Measurements from ENCODE around the gene SP7. TPM values are rescaled to one million over a fixed set of nuclear protein-coding genes. Genes with fewer than 3 reads are reported as not detected.
"Not testable (repeated sequence)": the region's sequence is repeated elsewhere in the genome, so short reads cannot be mapped to it uniquely, and the experiment has no call there.

Gene SP7
- total RNA-seq, 1 experiment from 2014 or later: not detected

GRCh38 chr12:53378724-53379388 lies 42.7 kb upstream of the SP7 start:
- Histone ChIP-seq H3K4me1 (ENCODE audit: low read length) (peaks cover 40% of the 10 kb centered on the region), H3K4me2 (ENCODE audit: low read depth, low read length, poor library complexity, severe bottlenecking) (peak overlapping the region; percentile 84)
- DNase-seq: peak; percentile 49

GRCh38 chr12:53378222-53378621 lies 42.1 kb upstream of the SP7 start:
- no peak overlapping the region for H2AFZ ChIP-seq (ENCODE audit: low read length)
- H3K36me3 ChIP-seq (ENCODE audit: insufficient read depth, low read length): peaks cover 12% of the 10 kb centered on the region
- H3K27ac ChIP-seq (ENCODE audit: low read length): peak overlapping the region; percentile 70
- H3K9ac ChIP-seq (ENCODE audit: low read length): peak overlapping the region; percentile 76
- H3K9me3 ChIP-seq (ENCODE audit: low read length): no peaks in the 10 kb centered on the region
- peaks cover 25% of the 10 kb centered on the region for H3K79me2 ChIP-seq (ENCODE audit: low read length)
- H3K4me1 ChIP-seq (ENCODE audit: low read length): peaks cover 36% of the 10 kb centered on the region
- H3K27me3 ChIP-seq (ENCODE audit: low read length): no peaks in the 10 kb centered on the region
- no peak for DNase-seq
- no peaks in the 10 kb centered on the region for H3K9me2 ChIP-seq (replicated peaks; ENCODE audit: insufficient read depth, low read length)
- H4K20me1 ChIP-seq (ENCODE audit: insufficient read depth, low read depth, low read length): no peaks in the 10 kb centered on the region
- H3K4me2 ChIP-seq (ENCODE audit: low read depth, low read length, poor library complexity, severe bottlenecking): peak overlapping the region; percentile 84
- H3K4me3 ChIP-seq (ENCODE audit: low read length): peak overlapping the region; percentile 71; the same call in 1 of the 2 replicates

More at GRCh38 chr12:53378724-53379388, 42.7 kb upstream of the SP7 start:
- peaks cover 12% of the 10 kb centered on the region for H3K36me3 ChIP-seq (ENCODE audit: insufficient read depth, low read length)
- H3K79me2 ChIP-seq (ENCODE audit: low read length): peaks cover 32% of the 10 kb centered on the region
- H3K9me2 ChIP-seq (replicated peaks; ENCODE audit: insufficient read depth, low read length): no peaks in the 10 kb centered on the region
- peak overlapping the region; percentile 71 for H3K4me3 ChIP-seq (ENCODE audit: low read length)
- no peaks in the 10 kb centered on the region for H3K27me3 ChIP-seq (ENCODE audit: low read length)
- H2AFZ ChIP-seq (ENCODE audit: low read length): no peak overlapping the region
- no peaks in the 10 kb centered on the region for H4K20me1 ChIP-seq (ENCODE audit: insufficient read depth, low read depth, low read length)
- H3K9me3 ChIP-seq (ENCODE audit: low read length): no peaks in the 10 kb centered on the region
- peak overlapping the region; percentile 76 for H3K9ac ChIP-seq (ENCODE audit: low read length)
- H3K27ac ChIP-seq (ENCODE audit: low read length): peak overlapping the region; percentile 70

DNA sequence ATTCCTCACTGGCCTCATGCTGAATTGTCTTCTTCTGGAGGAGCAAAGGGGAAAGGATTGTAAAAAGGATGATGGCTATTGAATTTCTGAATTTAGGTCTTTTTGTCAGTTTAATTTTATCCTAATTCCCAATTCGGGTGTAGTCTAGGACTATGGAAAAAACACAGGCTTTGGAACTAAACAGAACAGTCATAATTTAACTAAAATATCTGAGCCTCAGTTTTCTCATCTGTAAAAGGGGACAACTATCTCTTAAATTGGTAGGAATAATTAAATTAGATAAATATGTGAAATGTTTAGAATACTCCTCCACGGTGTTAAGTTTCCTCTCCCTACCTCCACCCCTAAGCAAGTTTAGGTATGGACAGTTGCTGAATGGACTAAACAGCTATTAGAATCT lies 40.6 kb upstream of the SP7 start:
- H3K4me1 ChIP-seq (ENCODE audit: low read length): peaks cover 29% of the 10 kb centered on the region
- H3K79me2 ChIP-seq (ENCODE audit: low read length): peaks cover 11% of the 10 kb centered on the region
- no peak overlapping the region for H2AFZ ChIP-seq (ENCODE audit: low read length)
- no peaks in the 10 kb centered on the region for H3K27me3 ChIP-seq (ENCODE audit: low read length)
- H3K9ac ChIP-seq (ENCODE audit: low read length): no peak overlapping the region
- H3K9me3 ChIP-seq (ENCODE audit: low read length): no peaks in the 10 kb centered on the region
- no peaks in the 10 kb centered on the region for H3K36me3 ChIP-seq (ENCODE audit: insufficient read depth, low read length)
- no peak overlapping the region for H3K4me2 ChIP-seq (ENCODE audit: low read depth, low read length, poor library complexity, severe bottlenecking)
- H3K4me3 ChIP-seq (ENCODE audit: low read length): no peak overlapping the region
- DNase-seq: peak; percentile 42
- no peaks in the 10 kb centered on the region for H3K9me2 ChIP-seq (replicated peaks; ENCODE audit: insufficient read depth, low read length)
- no peak overlapping the region for H3K27ac ChIP-seq (ENCODE audit: low read length)
- no peaks in the 10 kb centered on the region for H4K20me1 ChIP-seq (ENCODE audit: insufficient read depth, low read depth, low read length)

DNA sequence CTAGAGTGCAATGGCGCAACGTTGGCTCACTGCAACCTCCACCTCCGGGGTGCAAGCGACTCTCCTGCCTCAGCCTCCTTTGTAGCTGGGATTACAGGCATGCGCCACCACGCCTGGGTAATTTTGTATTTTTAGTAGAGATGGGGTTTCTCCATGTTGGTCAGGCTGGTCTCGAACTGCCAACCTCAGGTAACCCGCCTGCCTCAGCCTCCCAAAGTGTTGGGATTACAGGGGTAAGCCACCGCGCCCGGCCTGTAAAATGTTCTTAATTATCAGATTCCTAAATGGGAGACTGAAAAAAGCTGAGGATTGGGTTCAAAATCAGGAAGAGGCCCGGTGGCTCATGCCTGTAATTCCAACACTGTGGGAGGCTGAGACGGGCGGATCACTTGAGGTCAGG lies 38.1 kb upstream of the SP7 start:
- not testable (repeated sequence) for H3K9me3 ChIP-seq (ENCODE audit: low read length)

GRCh38 chr12:53373554-53374133 lies 37.5 kb upstream of the SP7 start:
- H4K20me1 ChIP-seq (ENCODE audit: insufficient read depth, low read depth, low read length); H3K4me2 ChIP-seq (ENCODE audit: low read depth, low read length, poor library complexity, severe bottlenecking): not testable (repeated sequence)
- H2AFZ ChIP-seq (ENCODE audit: low read length): 0 out of 2 replicates have a peak overlapping the region, but pooled peaks have one; percentile 76

More for the DNA sequence above, 38.1 kb upstream of the SP7 start:
- not testable (repeated sequence) for H3K4me2 ChIP-seq (ENCODE audit: low read depth, low read length, poor library complexity, severe bottlenecking); H3K36me3 ChIP-seq (ENCODE audit: insufficient read depth, low read length); H3K9me2 ChIP-seq (replicated peaks; ENCODE audit: insufficient read depth, low read length); H3K79me2 ChIP-seq (ENCODE audit: low read length); DNase-seq; H3K4me3 ChIP-seq (ENCODE audit: low read length); H3K27me3 ChIP-seq (ENCODE audit: low read length); H2AFZ ChIP-seq (ENCODE audit: low read length); H3K9ac ChIP-seq (ENCODE audit: low read length); H4K20me1 ChIP-seq (ENCODE audit: insufficient read depth, low read depth, low read length); H3K27ac ChIP-seq (ENCODE audit: low read length)
- peaks cover 31% of the 10 kb centered on the region for H3K4me1 ChIP-seq (ENCODE audit: low read length)

GRCh38 chr12:53365245-53365904 lies 29.2 kb upstream of the SP7 start:
- peak overlapping the region; percentile 9; the same call in 1 of the 2 replicates for H3K9ac ChIP-seq (ENCODE audit: low read length)
- no peak overlapping the region for H3K4me3 ChIP-seq (ENCODE audit: low read length)
- DNase-seq: no peak
- no peaks in the 10 kb centered on the region for H3K9me2 ChIP-seq (replicated peaks; ENCODE audit: insufficient read depth, low read length)
- H2AFZ ChIP-seq (ENCODE audit: low read length): peak overlapping the region; percentile 84
- H3K36me3 ChIP-seq (ENCODE audit: insufficient read depth, low read length): no peaks in the 10 kb centered on the region
- no peaks in the 10 kb centered on the region for H3K27me3 ChIP-seq (ENCODE audit: low read length)
- peaks cover 3% of the 10 kb centered on the region for H3K4me1 ChIP-seq (ENCODE audit: low read length)
- no peaks in the 10 kb centered on the region for H3K79me2 ChIP-seq (ENCODE audit: low read length)
- H3K9me3 ChIP-seq (ENCODE audit: low read length): no peaks in the 10 kb centered on the region
- H4K20me1 ChIP-seq (ENCODE audit: insufficient read depth, low read depth, low read length): no peaks in the 10 kb centered on the region
- no peak overlapping the region for H3K4me2 ChIP-seq (ENCODE audit: low read depth, low read length, poor library complexity, severe bottlenecking)
- no peak overlapping the region for H3K27ac ChIP-seq (ENCODE audit: low read length)

More at GRCh38 chr12:53373554-53374133, 37.5 kb upstream of the SP7 start:
- H3K9ac ChIP-seq (ENCODE audit: low read length); H3K4me3 ChIP-seq (ENCODE audit: low read length); H3K9me2 ChIP-seq (replicated peaks; ENCODE audit: insufficient read depth, low read length); H3K36me3 ChIP-seq (ENCODE audit: insufficient read depth, low read length); H3K27ac ChIP-seq (ENCODE audit: low read length); H3K79me2 ChIP-seq (ENCODE audit: low read length); H3K27me3 ChIP-seq (ENCODE audit: low read length); H3K9me3 ChIP-seq (ENCODE audit: low read length): not testable (repeated sequence)
- DNase-seq: peak; percentile 44
- peaks cover 25% of the 10 kb centered on the region for H3K4me1 ChIP-seq (ENCODE audit: low read length)

DNA sequence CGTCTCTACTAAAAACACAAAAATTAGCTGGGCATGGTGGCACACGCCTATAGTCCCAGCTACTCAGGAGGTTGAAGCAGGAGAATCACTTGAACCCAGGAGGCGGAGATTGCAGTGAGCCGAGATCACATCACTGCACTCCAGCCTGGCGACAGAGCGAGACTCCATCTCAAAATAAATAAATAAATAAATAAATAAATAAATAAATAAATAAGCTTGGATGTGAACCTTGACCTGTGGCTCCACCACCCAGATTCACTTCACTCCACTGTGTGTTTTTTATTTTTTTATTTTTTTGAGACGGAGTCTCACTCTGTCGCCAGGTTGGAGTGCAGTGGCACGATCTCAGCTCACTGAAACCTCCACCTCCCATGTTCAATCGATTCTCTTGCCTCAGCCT lies 25.5 kb upstream of the SP7 start:
- H3K27me3 ChIP-seq (ENCODE audit: low read length); H3K4me2 ChIP-seq (ENCODE audit: low read depth, low read length, poor library complexity, severe bottlenecking); H3K9me2 ChIP-seq (replicated peaks; ENCODE audit: insufficient read depth, low read length); H3K36me3 ChIP-seq (ENCODE audit: insufficient read depth, low read length); H4K20me1 ChIP-seq (ENCODE audit: insufficient read depth, low read depth, low read length); H2AFZ ChIP-seq (ENCODE audit: low read length); H3K27ac ChIP-seq (ENCODE audit: low read length); H3K9me3 ChIP-seq (ENCODE audit: low read length); H3K4me3 ChIP-seq (ENCODE audit: low read length); H3K4me1 ChIP-seq (ENCODE audit: low read length); H3K79me2 ChIP-seq (ENCODE audit: low read length); DNase-seq; H3K9ac ChIP-seq (ENCODE audit: low read length): not testable (repeated sequence)

DNA sequence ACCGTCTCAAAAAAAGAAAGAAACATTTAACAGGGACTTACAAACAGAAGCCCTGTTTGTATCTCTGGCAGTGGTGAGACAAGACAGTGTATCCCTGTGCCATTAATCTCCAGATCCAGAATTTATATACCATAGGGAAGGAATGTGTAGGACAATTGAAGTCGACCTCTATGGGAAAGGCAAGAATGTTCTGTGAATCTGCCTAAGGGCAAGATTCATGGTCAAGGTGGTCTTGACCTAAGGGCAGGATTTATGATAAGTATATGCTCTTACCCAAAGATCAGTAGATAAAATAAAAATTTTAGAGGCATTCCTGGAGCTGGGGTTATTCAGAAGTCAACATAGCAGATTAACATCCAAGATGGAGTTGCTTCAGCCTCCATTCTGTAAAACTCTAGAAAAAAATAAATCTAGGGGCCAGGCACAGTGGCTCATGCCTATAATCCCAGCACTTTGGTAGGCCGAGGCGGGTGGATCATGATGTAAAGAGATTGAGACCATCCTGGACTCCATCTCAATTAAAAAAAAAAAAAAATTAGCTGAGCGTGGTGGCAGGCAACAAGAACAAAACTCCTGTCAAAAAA lies 22.8 kb upstream of the SP7 start:
- H3K9me3 ChIP-seq (ENCODE audit: low read length): no peaks in the 10 kb centered on the region
- H3K9me2 ChIP-seq (replicated peaks; ENCODE audit: insufficient read depth, low read length): no peaks in the 10 kb centered on the region
- no peak for DNase-seq

More for the DNA sequence above, 22.8 kb upstream of the SP7 start:
- Histone ChIP-seq H3K27me3 (ENCODE audit: low read length) (no peaks in the 10 kb centered on the region), H3K4me3 (ENCODE audit: low read length) (no peak overlapping the region), H3K4me1 (ENCODE audit: low read length) (no peaks in the 10 kb centered on the region), H4K20me1 (ENCODE audit: insufficient read depth, low read depth, low read length) (no peaks in the 10 kb centered on the region), H3K9ac (ENCODE audit: low read length) (no peak overlapping the region), H3K27ac (ENCODE audit: low read length) (no peak overlapping the region), H3K4me2 (ENCODE audit: low read depth, low read length, poor library complexity, severe bottlenecking) (no peak overlapping the region), H2AFZ (ENCODE audit: low read length) (no peak overlapping the region), H3K79me2 (ENCODE audit: low read length) (no peaks in the 10 kb centered on the region), H3K36me3 (ENCODE audit: insufficient read depth, low read length) (no peaks in the 10 kb centered on the region)
